Type B pancreatic cell (in vitro differentiated cells): ENCODE measurements around the gene FANCC. TPM values are rescaled to one million over a fixed set of nuclear protein-coding genes. Genes with fewer than 3 reads are reported as not detected.

Experiments used
- DNase-seq: peaks from one replicate; pipeline ENCODE4 v3.0.0; 2021; ENCODE audit warnings: mixed read lengths; ENCODE audit not compliant: unreplicated experiment; ENCODE audit errors: extremely low spot score
- H3K27ac Mint-ChIP-seq: 2 replicates; pipeline ENCODE4 v1.8.0; 2021; ENCODE audit warnings: mild to moderate bottlenecking, mixed read lengths
- H3K27me3 Mint-ChIP-seq: 2 replicates; pipeline ENCODE4 v1.8.0; 2021; ENCODE audit warnings: mixed read lengths
- H3K36me3 Mint-ChIP-seq: 2 replicates; pipeline ENCODE4 v1.8.0; 2021; ENCODE audit warnings: mixed read lengths
- H3K4me1 Mint-ChIP-seq: one replicate; pipeline ENCODE4 v1.8.0; 2021; ENCODE audit warnings: mixed read lengths; ENCODE audit not compliant: unreplicated experiment
- H3K4me3 Mint-ChIP-seq: 2 replicates; pipeline ENCODE4 v1.8.0; 2021; ENCODE audit warnings: mild to moderate bottlenecking, mixed read lengths
- H3K9me3 Mint-ChIP-seq: 2 replicates; pipeline ENCODE4 v1.8.0; 2021; ENCODE audit warnings: mixed read lengths
- total RNA-seq: library from RNA; stranded (reverse); gene quantifications from 2 replicates; pipeline ENCODE4 v1.2.1, GENCODE V29; 2021; ENCODE audit warnings: low replicate concordance
- TF ChIP-seq, protein P1 (sequence below): fragments of 200-600 bp; sonication (generic); conservative IDR thresholded peaks from 2 replicates; pipeline ENCODE4 v1.5.0; 2021; ENCODE audit warnings: antibody characterized with exemption, mild to moderate bottlenecking

The FANCC gene
- total RNA-seq, 1 donor from 2014 or later, result 19.2 TPM

- TF ChIP-seq, protein P1, sequence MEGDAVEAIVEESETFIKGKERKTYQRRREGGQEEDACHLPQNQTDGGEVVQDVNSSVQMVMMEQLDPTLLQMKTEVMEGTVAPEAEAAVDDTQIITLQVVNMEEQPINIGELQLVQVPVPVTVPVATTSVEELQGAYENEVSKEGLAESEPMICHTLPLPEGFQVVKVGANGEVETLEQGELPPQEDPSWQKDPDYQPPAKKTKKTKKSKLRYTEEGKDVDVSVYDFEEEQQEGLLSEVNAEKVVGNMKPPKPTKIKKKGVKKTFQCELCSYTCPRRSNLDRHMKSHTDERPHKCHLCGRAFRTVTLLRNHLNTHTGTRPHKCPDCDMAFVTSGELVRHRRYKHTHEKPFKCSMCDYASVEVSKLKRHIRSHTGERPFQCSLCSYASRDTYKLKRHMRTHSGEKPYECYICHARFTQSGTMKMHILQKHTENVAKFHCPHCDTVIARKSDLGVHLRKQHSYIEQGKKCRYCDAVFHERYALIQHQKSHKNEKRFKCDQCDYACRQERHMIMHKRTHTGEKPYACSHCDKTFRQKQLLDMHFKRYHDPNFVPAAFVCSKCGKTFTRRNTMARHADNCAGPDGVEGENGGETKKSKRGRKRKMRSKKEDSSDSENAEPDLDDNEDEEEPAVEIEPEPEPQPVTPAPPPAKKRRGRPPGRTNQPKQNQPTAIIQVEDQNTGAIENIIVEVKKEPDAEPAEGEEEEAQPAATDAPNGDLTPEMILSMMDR, result peak; percentile 30
- DNase-seq, result no peak
- no peak overlapping the region for H3K4me3 Mint-ChIP-seq
These were observed 214.2 kb downstream of the FANCC start for GRCh38 chr9:95103281-95103771.

DNA sequence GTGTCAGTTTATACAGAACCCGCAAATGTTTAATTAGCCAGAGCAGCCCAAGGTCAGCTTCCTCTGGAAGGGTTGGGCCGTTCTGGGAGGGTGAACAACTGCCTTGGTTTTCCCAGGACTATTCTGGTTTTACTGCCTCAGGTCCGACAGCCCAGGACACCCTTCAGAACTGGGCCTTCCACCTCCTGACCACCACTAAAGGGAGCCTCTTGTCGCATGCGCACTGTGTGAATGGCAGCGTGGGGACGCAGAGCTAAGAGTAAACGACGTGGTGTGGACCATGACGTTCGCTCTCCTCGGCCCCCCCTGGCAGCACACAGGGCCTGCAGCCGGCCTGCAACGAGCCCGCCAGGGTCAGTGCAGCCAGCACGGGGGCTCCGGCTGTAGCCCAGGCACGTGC, 214.9 kb downstream of the FANCC start:
- no peak overlapping the region for H3K27ac Mint-ChIP-seq
- H3K36me3 Mint-ChIP-seq, result peaks cover 25% of the 10 kb centered on the region
- TF ChIP-seq, protein P1, result no peak
- DNase-seq, result no peak
- no peak overlapping the region for H3K4me3 Mint-ChIP-seq
- H3K9me3 Mint-ChIP-seq, result no peaks in the 10 kb centered on the region
- H3K27me3 Mint-ChIP-seq, result no peaks in the 10 kb centered on the region
- H3K4me1 Mint-ChIP-seq, result peaks cover 32% of the 10 kb centered on the region

More at GRCh38 chr9:95103281-95103771, 214.2 kb downstream of the FANCC start:
- H3K9me3 Mint-ChIP-seq, result no peaks in the 10 kb centered on the region
- peaks cover 19% of the 10 kb centered on the region for H3K36me3 Mint-ChIP-seq
- H3K27me3 Mint-ChIP-seq, result no peaks in the 10 kb centered on the region
- H3K4me1 Mint-ChIP-seq, result peaks cover 24% of the 10 kb centered on the region
- H3K27ac Mint-ChIP-seq, result no peak overlapping the region

GRCh38 chr9:95102001-95102433, 215.5 kb downstream of the FANCC start:
- no peaks in the 10 kb centered on the region for H3K27me3 Mint-ChIP-seq
- H3K4me1 Mint-ChIP-seq, result peaks cover 35% of the 10 kb centered on the region
- no peak overlapping the region for H3K4me3 Mint-ChIP-seq
- peaks cover 26% of the 10 kb centered on the region for H3K36me3 Mint-ChIP-seq
- no peak for DNase-seq
- peak overlapping the region; percentile 77 for H3K27ac Mint-ChIP-seq
- no peaks in the 10 kb centered on the region for H3K9me3 Mint-ChIP-seq
- TF ChIP-seq, protein P1, result no peak

DNA sequence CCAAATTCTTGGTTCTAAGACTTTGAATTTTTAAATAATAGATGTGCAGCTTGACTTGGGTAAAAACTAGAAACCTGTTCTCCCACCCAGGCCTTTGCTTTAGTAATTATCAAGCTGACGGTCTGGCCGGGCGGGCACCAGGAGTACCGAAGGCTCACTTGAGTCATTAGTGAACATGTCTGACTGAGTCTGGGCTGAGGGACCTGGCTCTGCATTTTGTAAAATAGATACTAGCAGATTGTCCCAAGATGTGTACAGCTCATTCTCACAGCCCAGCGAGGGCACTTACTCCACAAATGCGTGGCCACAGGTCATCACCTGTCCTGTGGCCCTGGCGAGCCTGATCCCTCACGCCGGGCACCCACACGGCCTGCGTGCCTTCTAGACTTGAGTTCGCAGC, 216.2 kb downstream of the FANCC start:
- Mint-ChIP-seq H3K9me3 (no peaks in the 10 kb centered on the region), H3K4me1 (peaks cover 35% of the 10 kb centered on the region), H3K36me3 (peaks cover 27% of the 10 kb centered on the region), H3K4me3 (no peak overlapping the region), H3K27ac (peak overlapping the region; percentile 77), H3K27me3 (no peaks in the 10 kb centered on the region)
- TF ChIP-seq, protein P1, result no peak
- no peak for DNase-seq

DNA sequence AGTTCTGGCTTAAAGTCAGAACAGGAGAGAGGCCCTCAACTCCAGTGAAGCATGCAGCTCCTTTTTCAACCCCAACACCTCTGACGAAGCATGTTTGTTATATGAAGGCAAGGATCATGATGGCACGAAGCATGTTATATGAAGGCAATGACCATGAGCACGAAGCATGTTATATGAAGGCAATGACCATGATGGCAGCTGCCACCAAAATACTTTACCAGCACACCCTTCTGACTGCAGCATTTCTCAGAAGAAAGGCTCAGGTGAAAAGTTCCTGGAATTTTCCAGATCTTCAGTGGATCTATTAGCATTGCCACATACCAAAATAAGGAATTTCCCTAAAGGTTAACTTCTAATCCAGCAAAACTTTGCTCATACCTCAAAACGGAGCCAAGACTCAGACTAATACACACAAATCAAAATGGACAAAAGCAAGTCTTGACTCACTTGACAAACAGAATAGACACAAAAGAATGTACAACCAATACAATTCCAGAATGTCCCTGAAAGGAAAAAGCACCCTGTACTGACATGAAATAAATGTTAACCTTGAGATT, 217.4 kb downstream of the FANCC start:
- Mint-ChIP-seq H3K4me3 (no peak overlapping the region), H3K27me3 (no peaks in the 10 kb centered on the region), H3K9me3 (no peaks in the 10 kb centered on the region), H3K4me1 (peaks cover 42% of the 10 kb centered on the region), H3K27ac (no peak overlapping the region), H3K36me3 (peaks cover 26% of the 10 kb centered on the region)
- TF ChIP-seq, protein P1, result no peak
- no peak for DNase-seq
